ENCODE results near the gene MCTP1.

Gene MCTP1

GRCh38 chr5:95048628-95049027, 236.3 kb downstream of the MCTP1 start:
- Histone ChIP-seq H3K4me3 (ENCODE audit: severe bottlenecking) (no peak overlapping the region), H3K4me1 (ENCODE audit: insufficient read depth, poor library complexity, severe bottlenecking) (no peaks in the 10 kb centered on the region), H3K9me3 (ENCODE audit: severe bottlenecking) (no peaks in the 10 kb centered on the region), H3K27me3 (ENCODE audit: insufficient read depth, poor library complexity, severe bottlenecking) (no peaks in the 10 kb centered on the region), H3K27ac (ENCODE audit: poor library complexity, severe bottlenecking) (no peak overlapping the region), H3K36me3 (ENCODE audit: low read depth) (no peaks in the 10 kb centered on the region)
- TF ChIP-seq CTCF (IDR thresholded peaks at IDR 0.05; ENCODE audit: poor library complexity, severe bottlenecking) = no peak
- ATAC-seq (ENCODE audit: low read depth) (no peak), DNase-seq (ENCODE audit: low spot score) (no peak)

GRCh38 chr5:95045181-95045965, 239.5 kb downstream of the MCTP1 start:
- Histone ChIP-seq H3K27ac (ENCODE audit: poor library complexity, severe bottlenecking) (no peak overlapping the region), H3K4me1 (ENCODE audit: insufficient read depth, poor library complexity, severe bottlenecking) (no peaks in the 10 kb centered on the region), H3K4me3 (ENCODE audit: severe bottlenecking) (no peak overlapping the region), H3K27me3 (ENCODE audit: insufficient read depth, poor library complexity, severe bottlenecking) (no peaks in the 10 kb centered on the region), H3K9me3 (ENCODE audit: severe bottlenecking) (no peaks in the 10 kb centered on the region), H3K36me3 (ENCODE audit: low read depth) (no peaks in the 10 kb centered on the region)
- TF ChIP-seq CTCF (IDR thresholded peaks at IDR 0.05; ENCODE audit: poor library complexity, severe bottlenecking) = no peak
- ATAC-seq (ENCODE audit: low read depth) (no peak), DNase-seq (ENCODE audit: low spot score) (no peak)

GRCh38 chr5:95044096-95044495, 240.8 kb downstream of the MCTP1 start:
- ATAC-seq (ENCODE audit: low read depth) (no peak), DNase-seq (ENCODE audit: low spot score) (no peak)
- no peak for TF ChIP-seq CTCF (IDR thresholded peaks at IDR 0.05; ENCODE audit: poor library complexity, severe bottlenecking)
- H3K9me3 ChIP-seq (ENCODE audit: severe bottlenecking) = no peaks in the 10 kb centered on the region
- H3K27ac ChIP-seq (ENCODE audit: poor library complexity, severe bottlenecking) = no peak overlapping the region
- no peaks in the 10 kb centered on the region for H3K27me3 ChIP-seq (ENCODE audit: insufficient read depth, poor library complexity, severe bottlenecking)
- H3K4me3 ChIP-seq (ENCODE audit: severe bottlenecking) = no peak overlapping the region
- no peaks in the 10 kb centered on the region for H3K4me1 ChIP-seq (ENCODE audit: insufficient read depth, poor library complexity, severe bottlenecking)
- no peaks in the 10 kb centered on the region for H3K36me3 ChIP-seq (ENCODE audit: low read depth)

GRCh38 chr5:95043648-95044047, 241.2 kb downstream of the MCTP1 start:
- no peak for TF ChIP-seq CTCF (IDR thresholded peaks at IDR 0.05; ENCODE audit: poor library complexity, severe bottlenecking)
- no peak for DNase-seq (ENCODE audit: low spot score)
- H3K4me1 ChIP-seq (ENCODE audit: insufficient read depth, poor library complexity, severe bottlenecking) = no peaks in the 10 kb centered on the region
- no peaks in the 10 kb centered on the region for H3K36me3 ChIP-seq (ENCODE audit: low read depth)
- H3K4me3 ChIP-seq (ENCODE audit: severe bottlenecking) = no peak overlapping the region
- no peak overlapping the region for H3K27ac ChIP-seq (ENCODE audit: poor library complexity, severe bottlenecking)
- no peaks in the 10 kb centered on the region for H3K9me3 ChIP-seq (ENCODE audit: severe bottlenecking)
- no peak for ATAC-seq (ENCODE audit: low read depth)
- no peaks in the 10 kb centered on the region for H3K27me3 ChIP-seq (ENCODE audit: insufficient read depth, poor library complexity, severe bottlenecking)

GRCh38 chr5:95043234-95043633, 241.7 kb downstream of the MCTP1 start:
- ATAC-seq (ENCODE audit: low read depth) (no peak), DNase-seq (ENCODE audit: low spot score) (no peak)
- Histone ChIP-seq H3K9me3 (ENCODE audit: severe bottlenecking) (no peaks in the 10 kb centered on the region), H3K27me3 (ENCODE audit: insufficient read depth, poor library complexity, severe bottlenecking) (no peaks in the 10 kb centered on the region), H3K4me1 (ENCODE audit: insufficient read depth, poor library complexity, severe bottlenecking) (no peaks in the 10 kb centered on the region), H3K27ac (ENCODE audit: poor library complexity, severe bottlenecking) (no peak overlapping the region), H3K36me3 (ENCODE audit: low read depth) (no peaks in the 10 kb centered on the region), H3K4me3 (ENCODE audit: severe bottlenecking) (no peak overlapping the region)
- no peak for TF ChIP-seq CTCF (IDR thresholded peaks at IDR 0.05; ENCODE audit: poor library complexity, severe bottlenecking)

Measured in RWPE2 (cell line).